Stimulated activated CD4-positive, alpha-beta T cell treated with anti-CD3 and anti-CD28 coated beads, Interleukin-4, amount 100 ng/mL, for 48 hours (primary cell): ENCODE data around the gene PTRHD1.
"Not testable (repeated sequence)": the region's sequence is repeated elsewhere in the genome, so short reads cannot be mapped to it uniquely, and the experiment has no call there.

Experiments used
- DNase-seq, 2 donors: peaks; one replicate each; pipeline ENCODE4 v3.0.0-alpha.2; 2020; ENCODE audit warnings: low read depth in 2 of 2

PTRHD1 gene

GRCh38 chr2:24809316-24810007 lies 16.3 kb upstream of the PTRHD1 start:
- DNase-seq = no peak

- no peak for DNase-seq
Observed at GRCh38 chr2:24806661-24807036, 13.5 kb upstream of the PTRHD1 start.

GRCh38 chr2:24805811-24806660 lies 12.8 kb upstream of the PTRHD1 start:
- DNase-seq = not testable (repeated sequence)

GRCh38 chr2:24800487-24800886 lies 7.3 kb upstream of the PTRHD1 start:
- DNase-seq = not testable (repeated sequence)

GRCh38 chr2:24797644-24798043 lies 4.5 kb upstream of the PTRHD1 start:
- no peak for DNase-seq

- DNase-seq = peak in 1 of 2 donors; percentile 5
Observed at GRCh38 chr2:24793761-24794435, 707 bp upstream of the PTRHD1 start.

GRCh38 chr2:24792542-24792873 lies 683 bp downstream of the PTRHD1 start:
- DNase-seq = no peak

GRCh38 chr2:24791452-24791851 lies 1.7 kb downstream of the PTRHD1 start:
- DNase-seq = no peak

- DNase-seq = no peak
Observed at GRCh38 chr2:24788816-24789215, 4.4 kb downstream of the PTRHD1 start.

- no peak for DNase-seq
Observed at GRCh38 chr2:24787532-24787931, 5.7 kb downstream of the PTRHD1 start.

GRCh38 chr2:24785671-24786321 lies 7.4 kb downstream of the PTRHD1 start:
- no peak for DNase-seq

- no peak for DNase-seq
Observed at GRCh38 chr2:24783641-24784040, 9.6 kb downstream of the PTRHD1 start.

- DNase-seq = no peak
Observed at GRCh38 chr2:24779116-24779515, 14.1 kb downstream of the PTRHD1 start.

- DNase-seq = no peak
Observed at GRCh38 chr2:24774373-24774772, 18.8 kb downstream of the PTRHD1 start.

GRCh38 chr2:24771764-24772586 lies 21.2 kb downstream of the PTRHD1 start:
- DNase-seq = no peak

GRCh38 chr2:24771061-24771460 lies 22.1 kb downstream of the PTRHD1 start:
- no peak for DNase-seq

- DNase-seq = no peak
Observed at GRCh38 chr2:24768601-24769000, 24.6 kb downstream of the PTRHD1 start.

- DNase-seq = no peak
Observed at GRCh38 chr2:24768013-24768412, 25.2 kb downstream of the PTRHD1 start.

GRCh38 chr2:24766609-24767008 lies 26.6 kb downstream of the PTRHD1 start:
- peak in 1 of 2 donors; percentile 3 for DNase-seq

- no peak for DNase-seq
Observed at GRCh38 chr2:24763843-24764242, 29.3 kb downstream of the PTRHD1 start.

GRCh38 chr2:24762518-24762917 lies 30.7 kb downstream of the PTRHD1 start:
- no peak for DNase-seq
